Hepatocyte (in vitro differentiated cells): ENCODE data around the gene SYN1.

Experiments
- CTCF ChIP-seq: fragments of 200-600 bp; sonication (generic); IDR thresholded peaks from 2 replicates; pipeline ENCODE4 v1.5.1; 2016; ENCODE audit warnings: antibody characterized with exemption, mild to moderate bottlenecking; ENCODE audit not compliant: poor library complexity
- EZH2 ChIP-seq: fragments of 200-600 bp; sonication (generic); IDR thresholded peaks from 2 replicates; pipeline ENCODE4 v1.6.1; 2016; ENCODE audit warnings: antibody characterized with exemption, mild to moderate bottlenecking, borderline replicate concordance
- EZH2phosphoT487 ChIP-seq: fragments of 200-600 bp; sonication (generic); IDR thresholded peaks from one replicate; pipeline ENCODE4 v1.6.1; 2018; ENCODE audit warnings: antibody characterized with exemption, mild to moderate bottlenecking, low read depth, moderate library complexity; ENCODE audit not compliant: unreplicated experiment, severe bottlenecking

- no peak for TF ChIP-seq CTCF
- TF ChIP-seq EZH2, result no peak
- no peak for TF ChIP-seq EZH2phosphoT487
Measured at GRCh38 chrX:47610511-47610910, 9.1 kb downstream of the SYN1 start.
